ENCODE measurements around the gene ITGAV.

The ITGAV gene

DNA sequence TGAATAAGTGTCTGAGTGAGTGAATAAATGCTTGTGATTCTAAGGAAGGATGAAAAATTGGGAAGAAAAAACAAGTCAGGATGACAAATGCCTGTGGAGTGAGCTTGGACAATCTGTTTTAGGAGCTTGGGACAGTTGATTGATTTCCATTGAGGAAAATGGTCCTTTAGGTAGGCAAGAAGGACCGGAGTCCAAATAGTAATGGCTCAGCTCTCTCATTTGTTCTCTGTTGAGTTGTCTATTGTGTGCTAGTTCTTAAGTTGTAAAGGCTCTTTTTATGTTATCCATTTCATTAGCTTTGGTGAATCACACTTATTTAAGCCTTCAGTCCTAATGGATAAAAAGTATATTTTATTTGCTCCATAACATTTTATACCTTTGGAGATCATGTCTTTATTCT is 135.9 kb downstream of the ITGAV start:
- no peak for DNase-seq

GRCh38 chr2:186726938-186727337 is 137.1 kb downstream of the ITGAV start:
- no peak for DNase-seq

DNA sequence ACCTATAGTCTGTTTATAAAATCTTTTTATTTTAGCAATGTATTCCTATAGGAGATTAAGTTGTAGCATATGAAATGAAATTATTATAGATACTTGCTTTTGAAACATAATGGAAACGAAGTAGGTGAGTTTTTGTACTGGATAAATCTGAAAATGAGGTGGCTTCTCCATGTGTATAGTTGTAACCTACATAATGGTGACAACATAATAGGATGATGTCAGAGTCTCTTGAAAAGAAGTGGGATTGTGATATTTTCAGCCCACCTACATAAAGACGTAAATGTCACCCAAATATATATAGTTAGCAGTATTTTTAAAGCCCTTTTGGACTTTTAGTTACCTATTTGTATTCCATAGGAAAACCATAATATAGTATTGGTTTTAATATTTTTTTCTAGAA is 138.8 kb downstream of the ITGAV start:
- DNase-seq: no peak
